T follicular helper cell (primary cell): ENCODE data around the gene SCO2.

Experiments used
- DNase-seq: peaks from one replicate; pipeline ENCODE4 v3.0.0-alpha.2; 2020; ENCODE audit warnings: low read depth

Gene SCO2

DNA sequence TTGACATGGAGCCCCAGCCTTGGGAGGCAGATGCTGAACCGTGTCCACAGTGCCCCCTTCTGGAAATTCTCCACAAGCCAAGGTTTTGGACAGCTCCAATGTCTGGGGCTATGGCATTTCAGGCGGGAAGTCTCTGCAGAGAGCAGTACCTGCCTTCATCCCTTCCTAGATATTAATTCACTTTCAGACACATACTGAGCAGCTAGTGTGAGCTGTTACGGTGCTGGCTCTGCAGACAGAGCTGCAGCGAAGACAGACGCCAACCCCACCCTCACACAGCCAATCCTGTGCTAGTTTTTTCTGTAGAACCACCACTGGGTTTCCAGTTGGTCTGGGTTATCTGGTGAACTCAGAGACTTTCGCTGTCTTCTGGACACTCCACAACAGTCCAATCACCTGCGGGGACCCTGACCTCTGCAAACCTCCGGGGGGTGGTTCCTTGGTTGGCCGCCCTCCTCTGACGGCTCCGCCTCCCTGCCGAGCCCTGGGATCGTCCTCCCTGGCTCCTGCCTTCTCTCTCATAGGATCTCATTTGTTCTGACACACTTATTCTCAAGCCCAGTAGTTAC lies 27.0 kb downstream of the SCO2 start:
- DNase-seq = peak; percentile 56

DNA sequence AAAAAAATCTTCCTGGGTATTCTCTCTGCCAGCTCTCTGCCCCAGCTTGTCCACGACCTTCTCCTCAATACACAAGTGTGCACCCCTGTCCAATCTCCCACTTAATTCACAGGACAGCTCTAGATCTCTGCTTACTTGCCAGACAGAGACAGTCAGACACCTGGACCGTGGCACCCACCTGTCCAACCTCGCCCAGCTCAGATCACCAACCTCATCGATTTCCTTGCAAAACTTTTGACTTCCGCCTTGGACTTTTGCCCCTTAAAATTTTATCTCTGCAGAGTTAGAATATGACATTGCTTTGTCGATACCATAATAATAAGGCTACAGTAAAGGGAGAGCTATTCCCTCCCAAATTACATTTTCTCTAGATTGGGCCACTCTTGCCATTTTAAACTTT lies 28.3 kb downstream of the SCO2 start:
- DNase-seq = no peak

GRCh38 chr22:50490531-50491308 lies 34.7 kb downstream of the SCO2 start:
- DNase-seq = no peak

GRCh38 chr22:50489363-50490243 lies 35.8 kb downstream of the SCO2 start:
- DNase-seq = no peak

- DNase-seq = no peak
Observed at GRCh38 chr22:50488886-50489285, 36.5 kb downstream of the SCO2 start.

GRCh38 chr22:50488006-50488677 lies 37.3 kb downstream of the SCO2 start:
- DNase-seq = no peak

- no peak for DNase-seq
Observed at GRCh38 chr22:50487290-50488005, 38.0 kb downstream of the SCO2 start.

- no peak for DNase-seq
Observed at GRCh38 chr22:50486561-50487289, 38.7 kb downstream of the SCO2 start, which contains the start of gene MIOX. TSS of gene MIOX (plus strand) at chr22:50486859. CDS start at chr22:50486898, 39 bp downstream.

DNA sequence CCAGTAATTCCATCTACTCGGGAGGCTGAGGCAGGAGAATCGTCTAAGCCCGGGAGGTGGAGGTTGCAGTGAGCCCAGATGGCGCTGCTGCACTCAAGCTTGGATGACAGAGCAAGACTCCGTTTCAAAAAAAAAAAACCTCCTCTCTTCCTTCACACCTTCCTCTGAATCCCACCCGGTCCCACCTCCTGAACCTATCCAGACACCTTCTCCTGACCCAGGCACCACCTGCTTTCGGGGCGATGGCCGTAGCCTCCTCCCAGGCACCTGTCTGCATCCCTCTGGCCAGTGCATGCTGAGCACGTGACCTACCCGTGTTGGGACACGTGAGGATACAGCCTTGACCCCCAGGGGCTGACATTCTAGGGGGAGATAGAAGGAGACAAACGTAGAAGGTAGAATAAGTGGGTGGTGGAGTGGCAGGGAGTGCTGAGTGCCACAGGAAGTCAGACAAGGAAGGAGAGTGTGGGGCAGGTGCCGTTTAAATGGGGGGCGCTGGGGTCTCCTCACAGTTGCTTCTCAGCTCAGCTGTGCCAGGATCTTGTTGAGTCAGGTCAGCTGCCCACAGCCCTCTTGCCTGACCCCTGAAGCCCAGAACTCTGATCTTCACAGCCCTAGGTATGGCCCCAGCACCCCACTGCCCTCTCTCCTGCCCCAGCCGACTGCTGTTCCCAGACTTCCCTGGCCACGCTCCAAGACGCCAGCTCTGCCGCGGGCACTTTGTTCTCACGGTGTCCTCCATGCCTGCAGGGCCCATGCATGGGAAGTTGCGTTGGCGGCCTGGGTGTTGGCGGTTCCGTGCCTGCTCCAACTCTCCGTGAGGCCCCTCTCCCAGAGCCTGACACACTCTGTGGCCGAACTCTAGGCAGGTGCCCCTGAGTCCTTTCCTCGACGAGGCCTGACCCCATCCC lies 39.9 kb downstream of the SCO2 start:
- DNase-seq = no peak

DNA sequence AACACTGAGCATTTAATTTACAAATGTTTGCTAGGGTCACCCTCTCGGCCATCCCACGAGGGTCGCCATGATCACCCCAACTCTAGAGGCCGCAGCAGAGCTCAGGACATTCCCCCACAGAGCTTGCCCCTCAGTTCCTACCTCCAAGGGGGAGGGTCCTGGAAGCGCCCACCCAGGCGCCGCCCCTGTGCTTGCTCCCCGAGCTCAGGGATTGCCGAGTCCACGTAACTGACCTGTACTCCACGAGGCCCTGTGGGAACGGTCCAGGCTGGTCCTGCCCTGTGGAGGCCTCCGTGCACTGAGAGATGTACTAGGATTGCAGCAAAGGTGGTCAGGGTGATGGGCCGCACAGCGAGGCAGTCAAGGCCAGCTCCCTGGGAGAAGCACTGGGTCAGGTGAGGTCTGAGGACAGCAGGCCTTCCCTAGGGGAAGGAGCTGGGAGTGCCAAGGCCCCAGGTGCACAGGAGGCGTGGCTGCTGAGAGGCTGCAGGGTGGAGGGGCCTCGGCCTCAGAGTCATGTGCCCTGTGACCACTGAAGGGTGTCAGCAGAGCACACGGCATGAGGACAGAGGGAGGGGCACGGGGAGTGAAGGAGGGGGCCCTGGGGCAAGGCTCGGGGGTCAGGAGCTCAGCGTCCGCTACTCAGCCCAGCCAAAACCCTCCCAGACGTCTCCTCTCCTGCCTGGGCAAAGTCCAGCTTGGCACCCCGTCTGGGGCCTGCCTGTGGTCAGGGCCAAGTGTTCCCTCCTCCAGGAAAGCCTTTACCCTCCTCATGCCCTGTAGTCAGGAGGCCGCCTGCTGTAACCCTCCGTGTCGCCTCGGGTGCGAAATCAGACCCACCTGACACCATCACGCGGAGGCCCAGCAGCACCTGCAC lies 41.2 kb downstream of the SCO2 start:
- no peak for DNase-seq

GRCh38 chr22:50483556-50483955 lies 41.8 kb downstream of the SCO2 start:
- DNase-seq = no peak

DNA sequence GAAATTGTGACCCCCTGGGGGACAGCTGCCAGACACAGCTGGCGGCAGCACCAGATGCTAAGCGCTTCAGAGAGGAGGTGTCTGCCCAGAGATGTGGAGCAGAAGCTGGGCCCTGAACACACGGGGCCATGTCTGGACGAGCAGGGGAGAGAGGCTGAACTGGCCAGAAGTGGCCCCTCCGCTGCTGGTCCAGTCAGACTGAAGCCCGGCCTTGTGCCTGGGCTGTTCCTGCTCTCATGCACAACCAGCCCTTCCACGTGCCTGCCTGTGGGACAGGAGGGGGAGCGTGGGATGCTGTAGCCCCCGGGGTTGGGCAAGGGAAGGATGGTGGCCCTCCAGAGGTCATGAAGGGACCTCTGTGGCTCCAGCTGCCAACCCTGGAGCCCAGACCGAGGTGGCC lies 42.3 kb downstream of the SCO2 start:
- DNase-seq = no peak

GRCh38 chr22:50482107-50483074 lies 43.0 kb downstream of the SCO2 start:
- no peak for DNase-seq

- peak; percentile 50 for DNase-seq
Observed at GRCh38 chr22:50481440-50482106, 43.8 kb downstream of the SCO2 start, which contains the start of gene ADM2. TSS of gene ADM2 (plus strand) at chr22:50481543. CDS start at chr22:50481848, 305 bp downstream.

- DNase-seq = no peak
Observed at GRCh38 chr22:50481045-50481439, 44.4 kb downstream of the SCO2 start.

DNA sequence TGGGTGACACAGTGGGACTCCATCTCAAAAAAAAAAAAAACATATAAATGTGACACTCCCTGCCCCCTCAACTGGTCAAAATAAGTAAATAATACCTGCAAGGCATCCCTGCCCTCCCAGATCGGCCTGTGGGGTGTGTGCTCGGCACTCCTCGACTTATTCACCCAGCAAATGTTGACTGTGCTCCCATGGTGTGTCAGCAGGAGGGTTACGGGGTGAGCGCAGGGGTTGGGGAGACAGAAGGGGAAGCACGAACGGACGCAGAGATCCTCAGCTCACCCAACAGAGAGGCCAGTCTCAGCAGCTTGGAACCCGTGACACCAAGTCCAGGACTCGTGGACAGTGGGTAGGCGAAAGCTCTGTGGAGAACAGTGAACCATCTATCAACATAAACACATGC lies 45.7 kb downstream of the SCO2 start:
- no peak for DNase-seq

DNA sequence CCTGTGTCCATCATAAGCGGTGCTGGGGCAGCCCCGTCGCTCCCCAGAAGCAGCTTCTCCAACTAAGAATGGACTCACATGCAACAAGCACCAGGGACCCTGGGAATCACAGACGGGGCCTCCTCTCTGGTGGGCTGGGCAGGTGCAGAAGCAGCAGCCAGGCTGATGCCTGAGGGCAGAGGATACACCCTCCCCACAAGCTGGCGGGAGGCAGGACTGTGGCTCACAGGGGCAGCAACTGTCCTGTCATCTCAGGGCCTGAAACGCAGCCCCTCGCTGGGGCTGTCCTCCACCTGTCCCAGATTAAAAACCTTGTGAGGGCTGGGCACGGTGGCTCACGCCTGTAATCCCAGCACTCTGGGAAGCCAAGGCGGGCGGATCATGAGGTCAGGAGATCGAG lies 47.5 kb downstream of the SCO2 start:
- no peak for DNase-seq
